ENCODE results near the gene GPR101.
A peak's percentile ranks its signal among the peaks of the same experiment; 100 is the strongest.

Gene GPR101, protein sequence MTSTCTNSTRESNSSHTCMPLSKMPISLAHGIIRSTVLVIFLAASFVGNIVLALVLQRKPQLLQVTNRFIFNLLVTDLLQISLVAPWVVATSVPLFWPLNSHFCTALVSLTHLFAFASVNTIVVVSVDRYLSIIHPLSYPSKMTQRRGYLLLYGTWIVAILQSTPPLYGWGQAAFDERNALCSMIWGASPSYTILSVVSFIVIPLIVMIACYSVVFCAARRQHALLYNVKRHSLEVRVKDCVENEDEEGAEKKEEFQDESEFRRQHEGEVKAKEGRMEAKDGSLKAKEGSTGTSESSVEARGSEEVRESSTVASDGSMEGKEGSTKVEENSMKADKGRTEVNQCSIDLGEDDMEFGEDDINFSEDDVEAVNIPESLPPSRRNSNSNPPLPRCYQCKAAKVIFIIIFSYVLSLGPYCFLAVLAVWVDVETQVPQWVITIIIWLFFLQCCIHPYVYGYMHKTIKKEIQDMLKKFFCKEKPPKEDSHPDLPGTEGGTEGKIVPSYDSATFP

DNA sequence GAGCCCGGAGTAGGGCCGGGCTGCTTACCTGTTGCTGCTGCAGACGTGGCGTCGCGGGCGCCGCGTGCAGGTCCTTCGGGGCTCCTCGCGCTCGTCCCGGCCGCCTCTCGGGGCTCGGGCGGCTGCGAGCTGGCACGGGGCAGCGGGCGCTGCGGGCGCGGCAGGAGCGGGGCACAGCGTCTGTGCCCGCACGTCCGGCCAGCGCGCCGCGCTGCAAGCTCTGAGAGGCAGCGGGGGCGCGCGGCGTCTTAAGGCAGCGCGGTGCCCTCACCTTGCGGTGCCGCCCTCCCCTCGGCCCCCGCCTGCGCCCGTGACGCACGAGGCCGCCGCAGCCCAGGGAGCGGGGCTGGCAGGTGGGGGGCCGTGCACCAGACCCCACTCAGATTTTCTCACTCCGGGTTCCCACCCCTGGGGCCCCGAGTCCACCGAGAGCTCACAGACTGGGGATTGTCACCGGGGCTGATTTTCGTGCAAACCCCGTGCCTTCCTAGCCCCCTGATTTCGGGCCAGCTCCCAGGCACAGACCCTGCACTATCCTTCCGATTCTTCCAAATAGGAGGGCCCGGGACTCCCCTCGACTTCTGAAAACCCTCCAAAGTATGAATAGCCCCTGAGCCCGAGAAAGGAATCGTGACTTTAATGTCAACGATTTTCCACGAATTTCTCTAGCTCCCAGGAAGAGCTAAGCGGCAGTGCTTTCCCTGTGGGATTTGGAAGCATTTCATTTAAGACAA is at the start of gene GPR101:
Gene GPR101, minus strand, starts transcription at position 222 of the 734 bp plus-strand sequence. CDS start 2,321 bp downstream, outside the sequence.
- FAIRE-seq: no peak
- DNase-seq (ENCODE audit: low spot score): peak; percentile 6

DNA sequence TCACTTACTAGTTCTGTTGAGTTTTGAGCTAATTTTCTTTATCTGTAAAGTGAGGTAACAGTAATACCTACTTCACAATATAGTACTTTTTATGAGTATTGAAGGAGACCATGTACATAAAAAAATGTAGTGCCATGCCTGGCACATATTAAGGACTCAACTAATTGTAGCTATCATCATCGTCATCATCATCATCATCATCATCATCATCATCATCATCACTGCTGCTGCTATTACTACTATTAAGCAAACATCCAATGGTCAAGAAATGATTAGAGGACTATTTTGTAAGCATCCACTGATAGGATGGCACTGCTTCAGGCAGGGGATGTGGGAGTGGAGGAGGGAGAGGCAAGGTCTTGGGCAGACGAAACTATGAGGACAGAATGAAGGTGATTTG is 47.4 kb upstream of the GPR101 start:
- FAIRE-seq: no peak

DNA sequence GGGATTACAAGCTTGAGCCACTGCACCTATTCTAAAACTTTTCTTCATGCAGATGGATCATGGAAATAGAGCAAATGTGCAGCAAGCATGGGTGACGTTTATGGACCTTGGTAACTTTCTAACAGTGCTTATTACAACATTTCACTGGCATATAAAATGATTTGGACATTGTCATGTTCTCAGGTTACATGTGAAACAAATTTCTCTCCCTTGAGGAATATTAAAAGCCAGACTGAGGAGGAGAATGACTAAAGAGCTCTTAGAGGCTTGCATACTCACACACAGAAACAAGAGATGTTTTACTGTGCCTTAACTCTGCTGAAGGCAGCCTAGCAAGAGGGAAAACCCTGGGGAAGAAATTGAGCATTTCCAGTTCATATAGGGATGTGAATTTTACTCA is 38.6 kb upstream of the GPR101 start:
- FAIRE-seq (no peak), DNase-seq (ENCODE audit: low spot score) (no peak)

More for the DNA sequence above, 47.4 kb upstream of the GPR101 start:
- no peak for DNase-seq (ENCODE audit: low spot score)

DNA sequence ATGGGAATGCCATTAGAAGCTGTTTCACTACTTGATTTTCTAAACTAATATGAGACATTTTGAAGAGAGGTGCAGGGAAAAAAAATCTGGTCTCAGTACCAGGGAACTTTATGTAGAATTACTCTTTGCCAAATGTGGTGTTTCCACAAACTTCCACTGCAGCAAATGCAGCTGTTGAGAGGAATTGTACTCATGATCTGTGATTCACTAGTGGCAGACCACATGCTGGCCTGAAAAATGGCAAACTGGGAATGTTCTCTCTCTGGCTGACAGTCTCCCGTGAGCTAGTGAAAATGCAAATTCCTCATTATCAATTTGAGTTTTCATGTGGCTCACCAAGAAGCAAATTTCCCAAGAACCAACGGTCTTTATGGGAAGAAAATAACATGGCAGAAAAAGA is 37.8 kb upstream of the GPR101 start:
- no peak for FAIRE-seq
- no peak for DNase-seq (ENCODE audit: low spot score)

DNA sequence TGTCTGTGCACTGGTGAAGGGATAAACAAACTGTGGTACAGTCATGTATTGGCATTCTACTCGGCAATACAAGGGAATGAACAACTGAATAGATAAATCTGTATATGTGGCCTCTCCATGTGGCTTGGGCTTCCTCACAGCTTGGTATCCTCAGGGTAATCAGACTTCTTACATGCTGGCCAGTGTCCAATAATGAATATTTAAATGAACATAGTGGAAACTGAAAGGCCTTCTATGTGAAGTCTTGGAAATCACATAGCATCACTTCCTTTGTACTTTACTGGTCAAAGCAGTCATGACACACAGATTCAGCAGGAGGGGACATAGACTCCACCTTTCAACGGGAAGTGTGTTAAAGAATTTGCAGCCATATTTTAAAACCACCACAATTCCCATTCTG is 33.4 kb upstream of the GPR101 start:
- DNase-seq (ENCODE audit: low spot score) (no peak), FAIRE-seq (no peak)

DNA sequence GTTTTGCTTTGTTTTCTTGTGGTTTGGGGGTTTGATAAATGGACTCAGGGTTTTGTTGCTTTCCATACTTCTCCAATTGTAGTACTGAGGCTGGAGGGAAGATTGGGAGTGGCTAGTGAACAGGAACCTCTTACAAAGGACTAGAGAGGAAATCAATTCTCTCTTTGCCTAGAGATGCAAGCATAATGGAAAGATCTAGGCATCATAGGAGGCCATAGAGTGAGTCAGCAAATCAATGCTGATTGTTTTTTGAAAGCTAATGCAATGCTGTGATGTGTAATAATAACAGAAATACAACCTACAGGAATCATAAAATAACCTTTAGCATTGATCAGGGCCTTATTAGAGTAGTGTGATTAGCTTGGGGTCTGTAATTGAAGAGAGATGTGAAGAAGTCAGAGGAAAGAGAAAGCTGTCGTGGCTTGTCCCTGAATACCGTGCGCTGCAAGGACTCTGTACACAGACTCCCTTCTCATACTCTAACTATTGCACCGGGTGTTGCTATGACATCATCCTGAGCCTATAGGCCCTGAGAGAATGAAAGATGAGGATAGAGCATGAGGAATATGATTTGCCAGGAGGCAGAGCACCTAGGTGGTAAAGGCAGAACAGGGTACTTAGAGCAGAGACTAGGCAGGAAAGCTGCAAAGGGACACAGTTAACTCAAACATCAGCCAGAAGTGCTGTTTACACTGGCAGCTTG is 29.3 kb upstream of the GPR101 start:
- no peak for FAIRE-seq
- no peak for DNase-seq (ENCODE audit: low spot score)

DNA sequence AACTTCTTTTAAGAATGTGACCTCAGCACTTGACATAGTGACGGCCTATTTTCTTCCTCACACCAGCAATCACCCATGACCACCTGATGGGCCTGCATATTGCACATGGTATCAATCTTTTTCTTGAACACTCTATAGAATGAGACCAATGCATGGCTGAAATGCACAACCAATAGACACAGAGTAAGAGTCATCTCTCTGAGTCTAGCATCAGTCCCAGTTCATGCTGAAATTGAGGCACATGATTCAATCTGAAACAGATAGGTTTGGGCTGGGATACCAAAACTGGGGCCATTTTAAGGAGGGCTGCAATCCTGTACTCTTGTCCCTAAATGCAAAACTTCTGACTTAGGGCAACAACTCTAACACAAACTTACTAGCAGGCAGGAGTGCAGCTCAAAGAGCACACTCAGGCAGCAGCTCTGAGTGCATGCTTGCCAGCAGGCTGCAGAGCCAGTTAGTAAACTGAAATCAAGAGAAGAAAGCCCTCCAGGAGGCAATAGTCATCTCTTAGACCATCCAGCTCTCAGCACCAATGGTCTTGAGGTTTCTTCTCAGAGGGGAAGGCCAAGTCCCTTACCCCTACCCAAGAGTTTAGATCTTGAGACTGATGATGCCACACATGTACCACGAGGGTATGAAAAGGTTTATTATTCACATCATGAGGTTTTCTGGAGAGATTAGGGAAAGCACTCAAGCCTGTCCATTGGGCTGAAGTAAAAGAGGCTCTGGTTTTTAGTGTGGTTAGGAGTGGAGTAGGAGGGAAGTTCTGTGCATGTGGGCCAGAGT is 24.7 kb upstream of the GPR101 start:
- FAIRE-seq: no peak

DNA sequence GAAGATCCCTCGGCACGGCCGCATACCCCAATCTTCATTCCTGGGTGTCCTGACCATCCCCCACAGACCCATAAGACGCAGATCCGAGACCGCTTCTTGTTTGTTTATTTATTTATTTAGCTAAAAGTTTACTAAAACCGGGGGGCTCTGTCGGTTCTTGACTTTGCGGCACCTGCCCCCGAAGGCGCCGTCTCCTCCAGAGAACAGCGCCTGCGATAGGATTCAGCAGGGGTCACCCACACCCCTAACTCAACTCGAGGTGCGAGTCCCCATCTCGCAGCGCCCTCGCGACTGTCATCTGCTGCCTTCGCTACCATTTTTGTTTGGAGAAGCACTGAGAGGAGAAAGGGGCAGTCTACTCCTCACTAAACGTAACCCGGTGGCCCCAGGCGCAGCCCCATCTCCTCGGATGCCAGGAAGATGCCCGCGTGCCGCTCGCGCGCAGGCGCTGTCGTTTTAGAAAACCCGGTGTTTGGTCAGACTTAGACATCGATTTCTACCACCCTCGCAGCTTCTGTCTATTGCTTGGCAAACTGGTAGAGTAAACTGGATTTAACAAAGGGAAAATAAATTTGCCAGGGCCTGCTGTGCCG is 18.9 kb upstream of the GPR101 start:
- FAIRE-seq (no peak), DNase-seq (ENCODE audit: low spot score) (peak; percentile 12)

More for the DNA sequence above, 24.7 kb upstream of the GPR101 start:
- DNase-seq (ENCODE audit: low spot score): no peak

DNA sequence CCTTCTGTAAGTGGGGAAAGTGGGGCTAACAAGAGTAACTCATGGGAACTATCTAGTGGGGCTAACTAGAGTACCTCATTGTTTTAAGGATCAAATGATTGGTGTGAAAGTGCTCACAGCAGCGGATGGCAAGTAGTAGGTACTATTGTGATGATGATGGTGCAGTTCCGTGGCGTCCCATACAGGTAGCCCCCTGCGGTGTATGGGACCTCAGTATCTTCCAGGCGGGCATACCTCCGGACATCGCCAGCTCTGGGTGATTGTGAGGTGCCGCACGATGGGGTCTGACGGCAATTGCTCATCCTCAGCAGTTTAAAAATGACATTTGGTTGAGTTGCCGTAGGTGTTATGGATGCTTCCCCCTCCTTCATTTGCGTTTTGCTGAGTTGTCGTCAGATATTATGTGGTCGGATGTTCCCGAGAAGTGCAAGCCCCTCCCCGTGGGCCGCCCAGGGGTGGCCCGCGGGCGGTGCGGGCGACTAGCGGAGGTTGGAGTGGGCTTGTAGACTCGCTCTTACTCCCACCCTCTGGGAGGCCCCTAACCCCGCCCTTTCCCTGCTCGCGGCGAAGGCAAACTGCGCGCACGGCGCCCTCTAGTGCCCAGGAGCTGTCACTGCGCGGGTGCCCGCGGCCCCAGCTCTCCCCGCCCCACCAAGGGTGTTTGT is 18.3 kb upstream of the GPR101 start:
- peak; percentile 60 for DNase-seq (ENCODE audit: low spot score)

DNA sequence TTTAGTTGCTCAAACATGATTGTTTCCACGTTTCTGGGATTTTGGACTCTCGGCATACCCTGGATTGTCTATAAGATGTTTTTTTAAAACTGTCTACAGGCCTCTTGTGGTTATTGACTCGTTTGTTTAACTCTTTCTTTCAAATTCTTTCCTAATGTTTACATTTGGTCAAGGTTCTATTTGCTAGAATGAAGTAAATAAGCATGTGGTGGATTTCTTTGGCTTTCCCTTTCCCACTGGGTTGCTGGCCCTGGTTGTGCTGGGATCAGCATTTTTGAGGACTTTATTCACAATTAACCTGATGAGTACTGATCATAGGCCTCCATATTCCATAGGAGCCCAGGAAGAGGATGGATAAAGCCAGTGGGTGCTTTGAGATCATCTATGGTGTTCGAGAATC is 11.1 kb upstream of the GPR101 start:
- no peak for FAIRE-seq
- DNase-seq (ENCODE audit: low spot score): no peak

More for the DNA sequence above, 18.3 kb upstream of the GPR101 start:
- no peak for FAIRE-seq

DNA sequence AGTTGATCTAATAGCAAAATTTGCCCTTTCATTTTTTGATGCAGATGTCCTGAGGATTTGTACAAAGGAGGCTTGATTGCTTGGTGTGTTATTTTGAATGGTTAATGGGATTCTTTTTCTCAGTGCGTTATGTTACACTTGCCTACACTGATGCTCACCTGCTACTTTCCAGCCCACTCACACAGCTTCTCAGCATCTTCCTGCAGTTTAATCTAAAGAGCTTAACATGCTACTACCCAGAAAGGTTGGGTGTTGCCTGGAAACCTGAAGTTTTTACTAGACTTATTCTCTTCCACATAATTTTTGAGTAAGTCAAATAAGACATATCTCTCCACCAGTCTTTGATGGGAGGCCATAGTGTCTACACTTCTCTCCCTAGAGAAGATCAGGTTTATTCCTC is 9.9 kb upstream of the GPR101 start:
- DNase-seq (ENCODE audit: low spot score): no peak
- FAIRE-seq: no peak

DNA sequence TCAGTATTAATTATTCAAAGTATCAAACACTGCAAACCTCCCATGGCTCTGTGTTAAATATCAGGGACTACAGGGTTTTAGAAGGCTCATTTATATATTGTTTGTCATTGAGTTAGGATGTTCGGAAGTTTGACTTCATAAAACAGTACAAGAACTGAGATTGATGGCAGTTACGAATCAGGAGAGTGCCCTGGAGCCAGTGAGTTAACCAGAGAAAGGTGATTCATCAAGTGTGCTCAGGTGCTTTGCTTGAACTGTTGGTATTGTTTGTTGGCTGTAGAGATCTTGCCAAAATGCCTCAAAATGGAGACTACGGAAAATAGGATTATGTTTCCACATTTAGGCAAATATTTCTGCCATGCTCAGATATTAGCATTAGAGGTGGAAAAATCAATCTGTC is 7.5 kb upstream of the GPR101 start:
- FAIRE-seq: no peak
- DNase-seq (ENCODE audit: low spot score): no peak

DNA sequence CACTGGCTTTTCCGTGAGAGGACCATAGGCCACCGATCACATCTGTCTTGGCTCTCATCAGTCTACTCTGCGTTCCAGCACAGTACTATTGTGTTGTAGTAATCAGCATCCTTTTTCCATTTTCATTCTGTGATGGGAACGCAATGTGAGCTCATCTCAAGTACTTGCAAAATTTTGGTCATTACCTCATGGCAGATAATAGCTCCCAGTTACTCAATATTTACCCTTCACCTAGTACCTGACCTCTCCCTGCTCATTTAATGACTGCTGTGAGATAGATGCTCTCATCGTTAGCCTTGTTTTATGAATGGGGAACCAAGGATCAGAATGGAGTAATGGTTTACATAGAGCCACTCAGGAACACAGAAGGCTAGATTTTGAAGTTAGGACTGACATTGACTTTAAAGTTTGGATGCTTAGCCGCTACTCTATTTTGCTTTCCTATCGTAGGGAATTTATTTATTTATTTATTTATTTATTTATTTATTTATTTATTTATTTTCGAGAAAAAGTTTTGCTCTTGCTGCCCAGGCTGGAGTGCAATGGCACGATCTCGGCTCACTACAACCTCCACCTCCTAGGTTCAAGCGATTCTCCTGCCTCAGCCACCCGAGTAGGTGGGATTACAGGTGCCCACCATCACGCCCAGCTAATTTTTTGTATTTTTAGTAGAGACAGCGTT is 6.5 kb upstream of the GPR101 start:
- DNase-seq (ENCODE audit: low spot score): no peak
- no peak for FAIRE-seq

DNA sequence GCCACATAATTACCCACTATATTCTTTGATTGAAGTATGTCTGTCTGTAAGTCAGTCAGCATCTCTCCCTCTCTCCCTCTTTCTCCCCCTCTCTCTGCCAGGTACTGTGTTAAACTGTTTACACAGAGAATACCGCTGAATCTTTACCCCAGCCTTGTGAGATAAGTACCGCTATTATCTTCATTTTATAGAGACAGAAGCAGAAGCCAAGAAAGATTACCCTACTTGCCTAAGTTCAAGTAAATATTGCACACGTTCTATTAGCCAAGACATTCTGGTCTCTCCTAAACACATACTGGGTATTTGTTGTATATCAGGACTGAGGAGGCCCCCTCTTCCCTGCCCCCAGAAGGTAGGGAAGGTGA is 695 bp upstream of the GPR101 start:
- DNase-seq (ENCODE audit: low spot score): no peak
- no peak for FAIRE-seq

DNA sequence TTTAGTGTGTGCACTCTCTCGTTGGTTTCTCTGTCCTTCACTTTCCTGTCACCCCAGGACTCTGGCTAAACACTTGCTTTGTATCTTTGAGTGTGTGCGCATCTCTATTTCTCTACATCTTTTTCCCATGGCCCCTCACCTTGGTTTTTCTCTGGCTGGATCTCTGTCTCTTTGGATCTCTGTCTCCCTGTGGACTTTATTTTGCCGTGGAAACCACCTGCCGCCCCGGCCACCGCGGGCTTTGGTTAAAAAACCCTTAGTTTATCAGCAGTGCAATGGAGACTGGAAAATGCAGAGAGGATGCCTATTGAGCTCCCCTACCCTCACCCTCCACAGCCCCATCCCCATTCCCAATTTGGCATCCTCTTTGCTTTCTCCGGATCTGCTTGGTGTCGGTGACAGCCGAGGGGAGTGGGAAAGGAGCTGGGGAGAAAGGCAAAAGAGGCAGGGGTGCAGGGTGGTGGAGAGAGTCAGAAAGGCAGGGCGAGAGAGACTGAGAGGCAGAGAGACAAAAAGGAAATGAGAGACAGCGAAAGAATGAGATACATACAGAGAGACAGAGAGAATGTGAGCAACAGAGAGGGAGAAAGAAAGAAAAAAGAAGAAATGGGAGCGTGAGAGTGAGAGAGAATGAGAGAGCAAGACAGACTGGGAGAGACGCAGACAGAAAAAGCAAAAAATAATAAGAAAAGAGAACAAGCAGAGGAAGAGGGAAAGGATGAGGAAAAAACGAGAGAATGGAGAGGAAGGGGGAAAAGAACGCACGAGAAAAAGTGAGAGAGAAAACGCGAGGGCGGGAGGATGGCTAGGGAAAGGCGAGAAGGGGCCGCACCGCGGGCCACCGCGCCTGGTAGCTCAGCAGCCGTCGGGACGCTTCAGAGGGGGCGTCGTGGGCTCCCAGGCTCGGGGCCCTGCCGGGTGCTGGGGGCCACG is 688 bp downstream of the GPR101 start:
- FAIRE-seq (no peak), DNase-seq (ENCODE audit: low spot score) (no peak)

DNA sequence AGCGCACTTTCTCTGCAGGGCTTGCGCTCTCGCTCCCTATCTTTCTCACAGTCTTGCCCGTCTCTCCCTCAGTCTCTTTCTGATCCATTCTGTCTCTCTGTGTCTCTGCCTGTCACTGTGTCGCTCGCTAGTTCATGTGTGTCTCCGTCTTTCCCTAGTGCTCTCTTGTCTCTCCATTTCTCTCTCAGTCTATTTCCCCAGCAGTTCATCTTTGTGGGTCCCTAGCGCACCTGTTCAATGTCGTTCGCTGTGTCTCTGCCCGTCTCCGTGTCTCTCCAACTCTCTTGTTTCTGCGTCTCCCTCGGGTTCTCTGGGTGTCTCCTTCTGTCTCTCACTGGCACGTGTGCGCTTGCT is 1.5 kb downstream of the GPR101 start:
- DNase-seq (ENCODE audit: low spot score) (no peak), FAIRE-seq (no peak)

DNA sequence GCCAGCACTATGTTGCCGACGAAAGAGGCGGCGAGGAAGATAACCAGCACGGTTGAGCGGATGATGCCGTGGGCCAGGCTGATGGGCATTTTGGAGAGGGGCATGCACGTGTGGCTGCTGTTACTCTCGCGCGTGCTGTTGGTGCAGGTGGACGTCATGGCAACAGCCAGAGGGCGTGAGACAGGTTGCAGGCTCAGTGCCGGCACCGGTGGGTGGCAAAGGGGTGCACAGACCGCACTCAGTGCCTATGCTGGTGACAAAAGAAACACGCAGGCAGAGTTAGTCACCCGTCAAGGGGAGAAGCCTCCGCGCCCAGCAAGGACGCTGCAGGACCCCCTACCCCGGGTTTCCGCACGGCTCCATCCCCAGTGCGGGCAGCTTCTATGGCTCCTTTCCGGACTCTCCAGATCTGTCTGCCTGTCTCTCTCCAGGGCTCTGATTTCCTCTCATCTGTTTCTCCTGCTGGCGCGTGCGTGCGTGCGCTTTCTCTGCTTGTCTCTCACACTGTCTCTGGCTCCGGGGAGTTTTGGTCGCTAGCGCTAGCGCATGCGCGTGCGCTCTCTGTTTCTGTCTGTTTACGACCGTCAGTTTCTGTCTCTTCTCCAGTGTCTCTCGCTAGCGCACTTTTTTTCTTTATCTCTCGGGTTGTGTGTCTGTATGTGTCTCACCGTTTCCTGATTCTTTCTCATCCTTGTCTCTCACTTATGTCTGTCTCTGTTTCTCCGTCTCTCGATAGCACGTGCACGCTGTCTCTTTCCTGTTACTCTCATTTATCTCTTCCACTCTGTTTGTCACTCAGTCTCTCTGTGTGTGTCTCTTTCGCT is 2.1 kb downstream of the GPR101 start:
- no peak for DNase-seq (ENCODE audit: low spot score)
- FAIRE-seq: no peak

DNA sequence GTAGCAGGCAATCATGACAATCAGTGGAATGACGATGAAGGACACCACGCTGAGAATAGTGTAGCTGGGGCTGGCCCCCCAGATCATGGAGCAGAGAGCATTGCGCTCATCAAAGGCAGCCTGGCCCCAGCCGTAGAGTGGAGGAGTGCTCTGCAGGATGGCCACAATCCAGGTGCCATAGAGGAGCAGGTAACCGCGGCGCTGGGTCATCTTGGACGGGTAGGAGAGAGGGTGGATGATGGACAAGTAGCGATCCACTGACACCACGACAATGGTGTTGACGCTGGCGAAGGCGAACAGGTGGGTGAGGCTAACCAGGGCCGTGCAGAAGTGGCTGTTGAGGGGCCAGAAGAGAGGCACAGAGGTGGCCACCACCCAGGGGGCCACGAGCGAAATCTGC is 2.8 kb downstream of the GPR101 start:
- FAIRE-seq (no peak), DNase-seq (ENCODE audit: low spot score) (no peak)
